HG03025 (cell line): ENCODE results near the gene TRNAU1AP.
"Not testable (repeated sequence)": the region's sequence is repeated elsewhere in the genome, so short reads cannot be mapped to it uniquely, and the experiment has no call there.

Experiments
- ATAC-seq: cut with Tn5 transposase; IDR thresholded peaks from one replicate; pipeline ENCODE4 v1.9.1; 2021; ENCODE audit warnings: mild to moderate bottlenecking, moderate library complexity; ENCODE audit not compliant: unreplicated experiment, low FRiP score

TRNAU1AP gene

GRCh38 chr1:28552758-28553663, at the start of gene TRNAU1AP:
TSS of gene TRNAU1AP (plus strand) at chr1:28553085. CDS start at chr1:28553111, 26 bp downstream.
- ATAC-seq: peak; percentile 84

- no peak for ATAC-seq
These were observed 49.8 kb upstream of the TRNAU1AP start for GRCh38 chr1:28503117-28503516.

- peak; percentile 68 for ATAC-seq
These were observed 47.3 kb upstream of the TRNAU1AP start, which contains the start of gene RCC1 for GRCh38 chr1:28505406-28506187. TSS of gene RCC1 (plus strand) at chr1:28506043. CDS start at chr1:28529867, 23,824 bp downstream.

- no peak for ATAC-seq
These were observed 46.0 kb upstream of the TRNAU1AP start for GRCh38 chr1:28506907-28507246.

- no peak for ATAC-seq
These were observed 45.6 kb upstream of the TRNAU1AP start for GRCh38 chr1:28507247-28507645.

GRCh38 chr1:28507646-28508434, 45.0 kb upstream of the TRNAU1AP start:
- no peak for ATAC-seq

- ATAC-seq: no peak
These were observed 44.5 kb upstream of the TRNAU1AP start for GRCh38 chr1:28508435-28508754.

GRCh38 chr1:28509705-28510272, 43.1 kb upstream of the TRNAU1AP start:
- ATAC-seq: no peak

- no peak for ATAC-seq
These were observed 42.5 kb upstream of the TRNAU1AP start for GRCh38 chr1:28510273-28510969.

GRCh38 chr1:28510970-28511440, 41.9 kb upstream of the TRNAU1AP start:
- ATAC-seq: no peak

GRCh38 chr1:28512058-28512611, 40.8 kb upstream of the TRNAU1AP start:
- no peak for ATAC-seq

GRCh38 chr1:28514445-28514933, 38.4 kb upstream of the TRNAU1AP start:
- not testable (repeated sequence) for ATAC-seq

GRCh38 chr1:28516518-28516956, 36.3 kb upstream of the TRNAU1AP start:
- no peak for ATAC-seq

- no peak for ATAC-seq
These were observed 35.3 kb upstream of the TRNAU1AP start for GRCh38 chr1:28517649-28517999.

GRCh38 chr1:28518000-28518744, 34.7 kb upstream of the TRNAU1AP start:
- peak; percentile 74 for ATAC-seq

GRCh38 chr1:28518745-28519341, 34.0 kb upstream of the TRNAU1AP start:
- ATAC-seq: no peak

- no peak for ATAC-seq
These were observed 32.7 kb upstream of the TRNAU1AP start for GRCh38 chr1:28519946-28520725.
